IMR-90 (cell line): ENCODE results near the gene GLRA3. TPM values are rescaled to one million over a fixed set of nuclear protein-coding genes. Genes with fewer than 3 reads are reported as not detected.

Experiments
- ATAC-seq: fragments of 200-7000 bp; cut with Tn5 transposase; 2 replicates; pipeline ENCODE4 v1.9.1; 2020; ENCODE audit warnings: low read depth, mild to moderate bottlenecking, moderate library complexity
- BruUV-seq: library from RNA; stranded (reverse); fragments of 400-500 nt; replicated peaks from 2 replicates; lab custom pipeline; 2021; lab: Mats Ljungman, UMichigan
- CTCF ChIA-PET: fragments of 300-600 bp; formaldehyde crosslinking; extraction: SDS; loops from one replicate; lab custom pipeline; 2021; ENCODE audit warnings: antibody characterized with exemption; lab: Yijun Ruan, JAX
- POLR2A ChIA-PET: fragments of 300-600 bp; sonication (Branson Sonifier 250); formaldehyde crosslinking; loops from one replicate; lab custom pipeline; 2022; ENCODE audit warnings: antibody characterized with exemption; ENCODE audit not compliant: unreplicated experiment; lab: Charles Lee
- DNase-seq: peaks from one replicate; pipeline ENCODE4 v3.0.0; 2013
- H2AFZ ChIP-seq: replicated peaks from 2 replicates; pipeline ENCODE3; 2013; ENCODE audit warnings: low read length, mild to moderate bottlenecking; ENCODE audit not compliant: poor library complexity
- H2AK5ac ChIP-seq: 2 replicates; pipeline ENCODE4 v1.6.1; 2013; ENCODE audit warnings: low read depth, low read length, inconsistent platforms
- H2AK9ac ChIP-seq: replicated peaks from 2 replicates; pipeline ENCODE3; 2013; ENCODE audit warnings: mild to moderate bottlenecking, low read depth, low read length, moderate library complexity; ENCODE audit not compliant: poor library complexity
- H2BK120ac ChIP-seq: 2 replicates; pipeline ENCODE4 v1.6.1; 2013; ENCODE audit warnings: low read depth, low read length, inconsistent platforms
- H2BK15ac ChIP-seq: 3 replicates; pipeline ENCODE4 v1.6.1; 2013; ENCODE audit warnings: low read depth, low read length, inconsistent platforms
- H2BK20ac ChIP-seq: 2 replicates; pipeline ENCODE4 v1.6.1; 2013; ENCODE audit warnings: low read depth, mild to moderate bottlenecking, inconsistent platforms, low read length, moderate library complexity
- H2BK5ac ChIP-seq: 2 replicates; pipeline ENCODE4 v1.6.1; 2013; ENCODE audit warnings: mild to moderate bottlenecking, low read depth, low read length, inconsistent platforms; ENCODE audit not compliant: poor library complexity, severe bottlenecking
- H3K14ac ChIP-seq: replicated peaks from 2 replicates; pipeline ENCODE4 v1.6.1; 2013; ENCODE audit warnings: low read depth, low read length, inconsistent platforms
- H3K18ac ChIP-seq: 2 replicates; pipeline ENCODE4 v1.6.1; 2013; ENCODE audit warnings: low read depth, low read length, control low read depth
- H3K23ac ChIP-seq: 2 replicates; pipeline ENCODE4 v1.6.1; 2013; ENCODE audit warnings: low read depth, low read length, inconsistent platforms
- H3K27ac ChIP-seq: 2 replicates; pipeline ENCODE4 v1.5.1; 2013; ENCODE audit warnings: mild to moderate bottlenecking, control low read depth, low read length; ENCODE audit not compliant: insufficient read depth
- H3K27me3 ChIP-seq: 2 replicates; pipeline ENCODE4 v1.6.1; 2013; ENCODE audit warnings: low read length; ENCODE audit not compliant: control insufficient read depth, insufficient read depth
- H3K36me3 ChIP-seq: 2 replicates; pipeline ENCODE4 v1.6.1; 2013; ENCODE audit warnings: low read length, mixed read lengths; ENCODE audit not compliant: control insufficient read depth, insufficient read depth
- H3K4ac ChIP-seq: 2 replicates; pipeline ENCODE4 v1.6.1; 2013; ENCODE audit warnings: low read depth, low read length, inconsistent platforms
- H3K4me1 ChIP-seq: 2 replicates; pipeline ENCODE4 v1.6.1; 2013; ENCODE audit warnings: low read length, mixed read lengths; ENCODE audit not compliant: control insufficient read depth, insufficient read depth
- H3K4me2 ChIP-seq: 2 replicates; pipeline ENCODE4 v1.6.1; 2013; ENCODE audit warnings: low read depth, mild to moderate bottlenecking, control low read depth, low read length, moderate library complexity
- H3K4me3 ChIP-seq: 2 replicates; pipeline ENCODE4 v1.5.1; 2013; ENCODE audit warnings: low read depth, mild to moderate bottlenecking, control low read depth, low read length, moderate library complexity; ENCODE audit not compliant: insufficient read depth
- H3K56ac ChIP-seq: 2 replicates; pipeline ENCODE4 v1.6.1; 2013; ENCODE audit warnings: low read length, inconsistent platforms; ENCODE audit not compliant: insufficient read depth; ENCODE audit errors: extremely low read depth
- H3K79me1 ChIP-seq, 2 experiments: 2 replicates each; pipeline ENCODE4 v1.6.1; 2013; ENCODE audit warnings: low read length in 2 of 2, inconsistent platforms in 1 of 2, low read depth in 1 of 2
- H3K9ac ChIP-seq: 2 replicates; pipeline ENCODE4 v1.6.1; 2013; ENCODE audit warnings: low read depth, low read length, control low read depth
- H3K9me1 ChIP-seq: 2 replicates; pipeline ENCODE4 v1.6.1; 2013; ENCODE audit warnings: low read length, inconsistent platforms; ENCODE audit not compliant: insufficient read depth
- H3K9me3 ChIP-seq: 2 replicates; pipeline ENCODE4 v1.6.1; 2013; ENCODE audit warnings: low read length; ENCODE audit not compliant: control insufficient read depth, insufficient read depth
- H4K20me1 ChIP-seq: 2 replicates; pipeline ENCODE4 v1.6.1; 2013; ENCODE audit warnings: low read length, inconsistent platforms; ENCODE audit not compliant: insufficient read depth
- H4K5ac ChIP-seq: 2 replicates; pipeline ENCODE4 v1.6.1; 2013; ENCODE audit warnings: mild to moderate bottlenecking, low read depth, low read length, control low read depth
- H4K8ac ChIP-seq, 2 experiments: 2 replicates each; pipeline ENCODE4 v1.6.1; 2013; ENCODE audit warnings: low read depth in 2 of 2, low read length in 2 of 2, control low read depth in 1 of 2, inconsistent platforms in 1 of 2
- H4K91ac ChIP-seq: 2 replicates; pipeline ENCODE4 v1.6.1; 2013; ENCODE audit warnings: low read depth, low read length, inconsistent platforms; ENCODE audit not compliant: insufficient read depth
- BHLHE40 ChIP-seq: fragments of 150-350 bp; IDR thresholded peaks from 2 replicates; pipeline ENCODE4 v1.6.1; 2016; ENCODE audit warnings: mild to moderate bottlenecking, low read depth, low read length
- CEBPB ChIP-seq: IDR thresholded peaks from 2 replicates; pipeline ENCODE4 v1.6.1; 2012; ENCODE audit warnings: low read depth, low read length, improper control_type of control experiment
- CHD1 ChIP-seq: IDR thresholded peaks from 2 replicates; pipeline ENCODE4 v1.6.1; 2012; ENCODE audit warnings: low read depth, low read length, improper control_type of control experiment
- FOS ChIP-seq: fragments of 150-350 bp; IDR thresholded peaks from 2 replicates; pipeline ENCODE4 v1.6.1; 2016; ENCODE audit warnings: low read depth, low read length
- MAFK ChIP-seq: IDR thresholded peaks from 2 replicates; pipeline ENCODE4 v1.6.1; 2012; ENCODE audit warnings: low read depth, low read length, improper control_type of control experiment
- MAZ ChIP-seq: IDR thresholded peaks from 2 replicates; pipeline ENCODE4 v1.6.1; 2012; ENCODE audit warnings: low read depth, mild to moderate bottlenecking, low read length, improper control_type of control experiment, moderate library complexity, borderline replicate concordance
- MXI1 ChIP-seq: IDR thresholded peaks from 2 replicates; pipeline ENCODE4 v1.6.1; 2012; ENCODE audit warnings: low read depth, mild to moderate bottlenecking, low read length, moderate library complexity, borderline replicate concordance
- NFE2L2 ChIP-seq: fragments of 150-350 bp; IDR thresholded peaks from 2 replicates; pipeline ENCODE4 v1.6.1; 2016; ENCODE audit warnings: low read depth, mild to moderate bottlenecking, low read length
- POLR2A ChIP-seq: IDR thresholded peaks from 2 replicates; pipeline ENCODE4 v1.6.1; 2012; ENCODE audit warnings: mild to moderate bottlenecking, low read depth, low read length
- RAD21 ChIP-seq: IDR thresholded peaks from 2 replicates; pipeline ENCODE4 v1.6.1; 2012; ENCODE audit warnings: low read length, improper control_type of control experiment
- RCOR1 ChIP-seq: IDR thresholded peaks from 2 replicates; pipeline ENCODE4 v1.6.1; 2012; ENCODE audit warnings: mild to moderate bottlenecking, low read length, improper control_type of control experiment; ENCODE audit not compliant: insufficient replicate concordance
- RFX5 ChIP-seq: IDR thresholded peaks from 2 replicates; pipeline ENCODE4 v1.8.0; 2012; ENCODE audit warnings: low read depth, mild to moderate bottlenecking, low read length, moderate library complexity
- SMC3 ChIP-seq: fragments of 150-350 bp; IDR thresholded peaks from 2 replicates; pipeline ENCODE4 v1.6.1; 2016; ENCODE audit warnings: low read depth, mild to moderate bottlenecking, antibody characterized with exemption, low read length, moderate library complexity
- dilution Hi-C: fragments of 300-500 bp; cut with HindIII; formaldehyde crosslinking; loops from one replicate; pipeline ENCODE4 v1.14.3; 2018; ENCODE audit warnings: low sequenced_read_pairs; ENCODE audit not compliant: unreplicated experiment
- in situ Hi-C: fragments of 300-500 bp; cut with MboI; formaldehyde crosslinking; loops from 3 replicates; pipeline ENCODE4 v1.14.3; 2019; ENCODE audit warnings: low sequenced_read_pairs, inconsistent platforms, mixed read lengths
- intact Hi-C: fragments of 100-400 bp; cut with micrococcal nuclease; formaldehyde crosslinking; loops from 2 replicates; pipeline ENCODE4 v1.10.0; 2022
- polyA plus RNA-seq, 3 experiments: library from polyadenylated mRNA; depleted of rRNA; stranded (reverse); fragments of >200 nt; gene quantifications; 2 replicates each; pipeline ENCODE4 v1.2.3, GENCODE V29; 2012; ENCODE audit warnings: low replicate concordance in 1 of 3
- total RNA-seq: library from RNA; depleted of rRNA; stranded (reverse); fragments of >200 nt; gene quantifications from 2 replicates; pipeline ENCODE4 v1.2.3, GENCODE V29; 2012
- TF ChIP-seq, protein P1 (sequence below): conservative IDR thresholded peaks from 2 replicates; pipeline ENCODE4 v1.5.1; 2012; ENCODE audit warnings: mild to moderate bottlenecking, low read depth, low read length, improper control_type of control experiment
- TF ChIP-seq, protein P2 (sequence below): fragments of 150-350 bp; IDR thresholded peaks from 2 replicates; pipeline ENCODE4 v1.6.1; 2016; ENCODE audit warnings: low read depth, mild to moderate bottlenecking, low read length, moderate library complexity, borderline replicate concordance
- TF ChIP-seq, protein P3 (sequence below): fragments of 150-350 bp; IDR thresholded peaks from 2 replicates; pipeline ENCODE4 v1.6.1; 2017; ENCODE audit warnings: mild to moderate bottlenecking, antibody characterized with exemption, low read length, low read depth

Gene GLRA3
- total and polyA plus RNA-seq, 2 of the 4 experiments (the other 2 are of a cell fraction), result not detected

DNA sequence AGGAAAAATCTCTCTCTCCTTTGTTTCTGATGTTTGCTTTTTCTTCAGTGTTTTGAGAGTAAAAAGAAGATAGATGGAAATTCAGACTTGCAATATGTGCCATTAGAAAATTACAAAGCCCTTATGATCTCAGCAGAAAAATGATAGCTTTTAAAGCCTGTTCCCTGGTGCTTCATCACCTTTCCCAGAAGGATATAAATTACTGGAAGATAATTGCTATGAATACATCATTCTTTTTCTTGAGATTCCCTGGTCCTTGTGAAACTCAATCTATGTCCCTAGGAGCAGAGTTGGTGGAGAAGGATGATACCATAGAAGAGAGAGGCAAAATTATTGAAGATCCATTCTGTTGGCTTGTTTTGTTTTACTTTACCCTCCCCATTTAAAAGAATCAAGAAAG, 86.5 kb downstream of the GLRA3 start:
- no TSS peak for BruUV-seq
- Histone ChIP-seq H3K18ac (no peak overlapping the region), H3K27ac (no peak overlapping the region), H3K9me3 (peaks cover 3% of the 10 kb centered on the region; the same call in 1 of the 2 replicates), H2BK5ac (no peak overlapping the region), H3K4me2 (no peak overlapping the region), H3K4me1 (no peaks in the 10 kb centered on the region), H4K5ac (no peak overlapping the region), H3K4me3 (no peak overlapping the region), H3K14ac (no peak overlapping the region), H3K27me3 (no peaks in the 10 kb centered on the region), H2BK120ac (no peak overlapping the region), H3K79me1 (no peaks in the 10 kb centered on the region), H4K20me1 (no peaks in the 10 kb centered on the region), H2AFZ (no peak overlapping the region), H3K4ac (no peak overlapping the region), H2BK20ac (no peak overlapping the region), H3K9me1 (no peaks in the 10 kb centered on the region), H2AK9ac (no peak overlapping the region), H3K9ac (no peak overlapping the region), H3K36me3 (no peaks in the 10 kb centered on the region), H3K56ac (no peak overlapping the region), H2AK5ac (no peak overlapping the region), H3K23ac (no peak overlapping the region), H4K91ac (no peak overlapping the region), H4K8ac (no peak overlapping the region), H2BK15ac (no peak overlapping the region)
- POLR2A ChIA-PET, result no interaction called here
- ATAC-seq (no peak), DNase-seq (no peak)
- intact Hi-C loops, result no loop called here
- no peak for TF ChIP-seq RAD21
- TF ChIP-seq FOS, result no peak
- no peak for TF ChIP-seq POLR2A
- no peak for TF ChIP-seq CHD1
- no peak for TF ChIP-seq BHLHE40
- TF ChIP-seq, protein P1, sequence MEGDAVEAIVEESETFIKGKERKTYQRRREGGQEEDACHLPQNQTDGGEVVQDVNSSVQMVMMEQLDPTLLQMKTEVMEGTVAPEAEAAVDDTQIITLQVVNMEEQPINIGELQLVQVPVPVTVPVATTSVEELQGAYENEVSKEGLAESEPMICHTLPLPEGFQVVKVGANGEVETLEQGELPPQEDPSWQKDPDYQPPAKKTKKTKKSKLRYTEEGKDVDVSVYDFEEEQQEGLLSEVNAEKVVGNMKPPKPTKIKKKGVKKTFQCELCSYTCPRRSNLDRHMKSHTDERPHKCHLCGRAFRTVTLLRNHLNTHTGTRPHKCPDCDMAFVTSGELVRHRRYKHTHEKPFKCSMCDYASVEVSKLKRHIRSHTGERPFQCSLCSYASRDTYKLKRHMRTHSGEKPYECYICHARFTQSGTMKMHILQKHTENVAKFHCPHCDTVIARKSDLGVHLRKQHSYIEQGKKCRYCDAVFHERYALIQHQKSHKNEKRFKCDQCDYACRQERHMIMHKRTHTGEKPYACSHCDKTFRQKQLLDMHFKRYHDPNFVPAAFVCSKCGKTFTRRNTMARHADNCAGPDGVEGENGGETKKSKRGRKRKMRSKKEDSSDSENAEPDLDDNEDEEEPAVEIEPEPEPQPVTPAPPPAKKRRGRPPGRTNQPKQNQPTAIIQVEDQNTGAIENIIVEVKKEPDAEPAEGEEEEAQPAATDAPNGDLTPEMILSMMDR, result no peak
- no peak for TF ChIP-seq MXI1
- TF ChIP-seq, protein P2, sequence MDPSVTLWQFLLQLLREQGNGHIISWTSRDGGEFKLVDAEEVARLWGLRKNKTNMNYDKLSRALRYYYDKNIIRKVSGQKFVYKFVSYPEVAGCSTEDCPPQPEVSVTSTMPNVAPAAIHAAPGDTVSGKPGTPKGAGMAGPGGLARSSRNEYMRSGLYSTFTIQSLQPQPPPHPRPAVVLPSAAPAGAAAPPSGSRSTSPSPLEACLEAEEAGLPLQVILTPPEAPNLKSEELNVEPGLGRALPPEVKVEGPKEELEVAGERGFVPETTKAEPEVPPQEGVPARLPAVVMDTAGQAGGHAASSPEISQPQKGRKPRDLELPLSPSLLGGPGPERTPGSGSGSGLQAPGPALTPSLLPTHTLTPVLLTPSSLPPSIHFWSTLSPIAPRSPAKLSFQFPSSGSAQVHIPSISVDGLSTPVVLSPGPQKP, result no peak
- TF ChIP-seq NFE2L2, result no peak
- TF ChIP-seq CEBPB, result no peak
- TF ChIP-seq SMC3, result no peak
- no peak for TF ChIP-seq MAFK
- no peak for TF ChIP-seq MAZ
- TF ChIP-seq RFX5, result no peak
- TF ChIP-seq RCOR1, result no peak
- TF ChIP-seq, protein P3, sequence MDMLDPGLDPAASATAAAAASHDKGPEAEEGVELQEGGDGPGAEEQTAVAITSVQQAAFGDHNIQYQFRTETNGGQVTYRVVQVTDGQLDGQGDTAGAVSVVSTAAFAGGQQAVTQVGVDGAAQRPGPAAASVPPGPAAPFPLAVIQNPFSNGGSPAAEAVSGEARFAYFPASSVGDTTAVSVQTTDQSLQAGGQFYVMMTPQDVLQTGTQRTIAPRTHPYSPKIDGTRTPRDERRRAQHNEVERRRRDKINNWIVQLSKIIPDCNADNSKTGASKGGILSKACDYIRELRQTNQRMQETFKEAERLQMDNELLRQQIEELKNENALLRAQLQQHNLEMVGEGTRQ, result no peak
- CTCF ChIA-PET, result interaction anchor here (0.9 kb wide), 1 partner anchor 22 kb away, joined by 3 read pairs; no protein-coding TSS in a partner anchor
- dilution Hi-C loops, result no loop called here
- in situ Hi-C loops, result no loop called here
